DOHH2 (cell line): ENCODE results near the gene PARL.

Source experiments
- H3F3A ChIP-seq: fragments of 200-600 bp; sonication (generic), shearing (Covaris generic); 2 replicates; pipeline ENCODE4 v1.6.0; 2016; ENCODE audit warnings: antibody characterized with exemption, mild to moderate bottlenecking; ENCODE audit not compliant: control insufficient read depth, insufficient read depth
- H3K27ac ChIP-seq: fragments of 200-600 bp; sonication (generic); 2 replicates; pipeline ENCODE4 v1.5.1; 2014; ENCODE audit warnings: low read depth, mild to moderate bottlenecking, low read length, moderate library complexity
- H3K27me3 ChIP-seq: fragments of 200-600 bp; sonication (generic); 2 replicates; pipeline ENCODE4 v1.6.1; 2014; ENCODE audit warnings: mild to moderate bottlenecking, low read length, mixed read lengths; ENCODE audit not compliant: control insufficient read depth
- H3K36me3 ChIP-seq: fragments of 200-600 bp; sonication (generic); 2 replicates; pipeline ENCODE4 v1.6.1; 2014; ENCODE audit warnings: mild to moderate bottlenecking, low read length, moderate library complexity, mixed read lengths; ENCODE audit not compliant: control insufficient read depth
- H3K4me1 ChIP-seq: fragments of 200-600 bp; sonication (generic); 2 replicates; pipeline ENCODE4 v1.6.1; 2014; ENCODE audit warnings: mild to moderate bottlenecking, low read length, mixed read lengths; ENCODE audit not compliant: control insufficient read depth
- H3K4me2 ChIP-seq: fragments of 200-600 bp; sonication (generic); 2 replicates; pipeline ENCODE4 v1.6.0; 2014; ENCODE audit warnings: mild to moderate bottlenecking, low read length, moderate library complexity
- H3K4me3 ChIP-seq: fragments of 200-600 bp; sonication (generic); 2 replicates; pipeline ENCODE4 v1.5.1; 2014; ENCODE audit warnings: mild to moderate bottlenecking, low read length, mixed read lengths
- H3K79me2 ChIP-seq: fragments of 200-600 bp; sonication (generic); 2 replicates; pipeline ENCODE4 v1.6.1; 2014; ENCODE audit warnings: mild to moderate bottlenecking, low read length, mixed read lengths; ENCODE audit not compliant: control insufficient read depth
- H3K9me2 ChIP-seq: fragments of 200-600 bp; sonication (generic); replicated peaks from 2 replicates; pipeline ENCODE4 v1.6.1; 2014; ENCODE audit warnings: mild to moderate bottlenecking, low read length, mixed read lengths; ENCODE audit not compliant: control insufficient read depth
- H3K9me3 ChIP-seq: fragments of 200-600 bp; sonication (generic); 2 replicates; pipeline ENCODE4 v1.6.1; 2014; ENCODE audit warnings: antibody characterized with exemption, low read length, mixed read lengths; ENCODE audit not compliant: control insufficient read depth, insufficient read depth
- H4K20me1 ChIP-seq: fragments of 200-600 bp; sonication (generic); 2 replicates; pipeline ENCODE4 v1.6.0; 2014; ENCODE audit warnings: low read depth, mild to moderate bottlenecking, antibody characterized with exemption, low read length, moderate library complexity; ENCODE audit not compliant: control insufficient read depth, insufficient read depth
- EZH2phosphoT487 ChIP-seq: fragments of 200-600 bp; sonication (generic); IDR thresholded peaks from 2 replicates; pipeline ENCODE4 v1.6.1; 2017; ENCODE audit warnings: borderline replicate concordance, mild to moderate bottlenecking, antibody characterized with exemption, low read length, moderate library complexity, mixed read lengths
- TF ChIP-seq, protein P1 (sequence below): fragments of 200-600 bp; sonication (generic); IDR thresholded peaks from one replicate; pipeline ENCODE4 v1.5.1; 2014; ENCODE audit warnings: antibody characterized with exemption, mild to moderate bottlenecking, low read depth, low read length; ENCODE audit not compliant: poor library complexity, severe bottlenecking

PARL gene

DNA sequence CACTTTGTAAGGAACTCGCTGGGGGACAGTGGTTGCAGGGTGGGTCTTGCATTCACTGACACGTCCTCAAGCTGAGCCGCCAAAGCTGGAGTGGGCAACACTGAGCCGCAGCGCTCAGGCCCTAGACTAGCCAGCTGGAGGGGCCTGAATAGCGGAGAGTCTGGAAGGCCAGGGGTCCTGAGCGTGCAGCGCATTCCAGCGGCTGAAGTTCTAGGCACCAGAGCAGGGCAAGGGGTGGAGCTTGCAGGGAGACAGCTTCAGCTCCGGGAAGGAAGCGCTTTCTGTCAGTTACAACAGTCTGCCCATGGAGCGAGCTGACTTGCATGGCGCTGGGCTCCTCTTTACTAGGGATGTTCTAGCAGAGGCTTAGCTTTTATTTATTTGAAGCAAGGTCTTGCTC is 62.0 kb downstream of the PARL start:
- no peak overlapping the region for H3K4me3 ChIP-seq
- H3K9me2 ChIP-seq, result no peaks in the 10 kb centered on the region
- peaks cover 11% of the 10 kb centered on the region for H3K4me1 ChIP-seq
- no peaks in the 10 kb centered on the region for H3K36me3 ChIP-seq
- TF ChIP-seq, protein P1, sequence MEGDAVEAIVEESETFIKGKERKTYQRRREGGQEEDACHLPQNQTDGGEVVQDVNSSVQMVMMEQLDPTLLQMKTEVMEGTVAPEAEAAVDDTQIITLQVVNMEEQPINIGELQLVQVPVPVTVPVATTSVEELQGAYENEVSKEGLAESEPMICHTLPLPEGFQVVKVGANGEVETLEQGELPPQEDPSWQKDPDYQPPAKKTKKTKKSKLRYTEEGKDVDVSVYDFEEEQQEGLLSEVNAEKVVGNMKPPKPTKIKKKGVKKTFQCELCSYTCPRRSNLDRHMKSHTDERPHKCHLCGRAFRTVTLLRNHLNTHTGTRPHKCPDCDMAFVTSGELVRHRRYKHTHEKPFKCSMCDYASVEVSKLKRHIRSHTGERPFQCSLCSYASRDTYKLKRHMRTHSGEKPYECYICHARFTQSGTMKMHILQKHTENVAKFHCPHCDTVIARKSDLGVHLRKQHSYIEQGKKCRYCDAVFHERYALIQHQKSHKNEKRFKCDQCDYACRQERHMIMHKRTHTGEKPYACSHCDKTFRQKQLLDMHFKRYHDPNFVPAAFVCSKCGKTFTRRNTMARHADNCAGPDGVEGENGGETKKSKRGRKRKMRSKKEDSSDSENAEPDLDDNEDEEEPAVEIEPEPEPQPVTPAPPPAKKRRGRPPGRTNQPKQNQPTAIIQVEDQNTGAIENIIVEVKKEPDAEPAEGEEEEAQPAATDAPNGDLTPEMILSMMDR, result no peak
- no peak for TF ChIP-seq EZH2phosphoT487
- H3K79me2 ChIP-seq, result no peaks in the 10 kb centered on the region
- H3K27me3 ChIP-seq, result peaks cover 9% of the 10 kb centered on the region; the same call in 1 of the 2 replicates
- no peaks in the 10 kb centered on the region for H3K9me3 ChIP-seq
- H3F3A ChIP-seq, result peaks cover 9% of the 10 kb centered on the region; the same call in 1 of the 2 replicates
- H3K27ac ChIP-seq, result no peak overlapping the region
- H4K20me1 ChIP-seq, result no peaks in the 10 kb centered on the region
- H3K4me2 ChIP-seq, result no peak overlapping the region

DNA sequence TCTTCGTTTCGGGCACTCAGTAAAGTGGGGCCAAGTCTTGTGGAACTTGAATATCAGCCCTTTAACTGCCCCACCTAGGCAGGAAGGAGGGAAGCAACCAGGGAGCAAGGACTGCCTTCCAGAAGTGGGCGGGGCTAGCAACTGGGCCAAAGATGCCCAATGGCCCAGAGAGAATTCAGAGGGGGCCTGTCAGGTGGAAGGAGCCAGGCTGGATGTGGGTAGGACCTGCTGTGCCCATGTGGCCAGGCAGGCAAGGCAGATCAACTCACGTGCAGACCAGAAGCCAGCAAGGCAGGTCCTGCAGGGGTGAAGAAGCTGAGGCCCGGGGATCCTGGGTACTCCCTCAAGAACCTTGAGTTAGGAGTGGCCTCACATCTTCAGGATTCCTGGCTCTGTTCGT is 64.8 kb downstream of the PARL start:
- H3K79me2 ChIP-seq, result no peaks in the 10 kb centered on the region
- no peaks in the 10 kb centered on the region for H3K9me3 ChIP-seq
- H3K27me3 ChIP-seq, result peaks cover 9% of the 10 kb centered on the region; the same call in 1 of the 2 replicates
- no peak overlapping the region for H3K4me3 ChIP-seq
- no peak overlapping the region for H3K4me2 ChIP-seq
- peaks cover 11% of the 10 kb centered on the region for H3K4me1 ChIP-seq
- no peaks in the 10 kb centered on the region for H3K36me3 ChIP-seq
- no peak for TF ChIP-seq EZH2phosphoT487
- TF ChIP-seq, protein P1, result no peak
- H3K9me2 ChIP-seq, result no peaks in the 10 kb centered on the region
- peaks cover 7% of the 10 kb centered on the region; the same call in 1 of the 2 replicates for H3F3A ChIP-seq
- H4K20me1 ChIP-seq, result 0 out of 2 replicates have a peak, but pooled peaks cover 6% of the 10 kb centered on the region
- no peak overlapping the region for H3K27ac ChIP-seq

DNA sequence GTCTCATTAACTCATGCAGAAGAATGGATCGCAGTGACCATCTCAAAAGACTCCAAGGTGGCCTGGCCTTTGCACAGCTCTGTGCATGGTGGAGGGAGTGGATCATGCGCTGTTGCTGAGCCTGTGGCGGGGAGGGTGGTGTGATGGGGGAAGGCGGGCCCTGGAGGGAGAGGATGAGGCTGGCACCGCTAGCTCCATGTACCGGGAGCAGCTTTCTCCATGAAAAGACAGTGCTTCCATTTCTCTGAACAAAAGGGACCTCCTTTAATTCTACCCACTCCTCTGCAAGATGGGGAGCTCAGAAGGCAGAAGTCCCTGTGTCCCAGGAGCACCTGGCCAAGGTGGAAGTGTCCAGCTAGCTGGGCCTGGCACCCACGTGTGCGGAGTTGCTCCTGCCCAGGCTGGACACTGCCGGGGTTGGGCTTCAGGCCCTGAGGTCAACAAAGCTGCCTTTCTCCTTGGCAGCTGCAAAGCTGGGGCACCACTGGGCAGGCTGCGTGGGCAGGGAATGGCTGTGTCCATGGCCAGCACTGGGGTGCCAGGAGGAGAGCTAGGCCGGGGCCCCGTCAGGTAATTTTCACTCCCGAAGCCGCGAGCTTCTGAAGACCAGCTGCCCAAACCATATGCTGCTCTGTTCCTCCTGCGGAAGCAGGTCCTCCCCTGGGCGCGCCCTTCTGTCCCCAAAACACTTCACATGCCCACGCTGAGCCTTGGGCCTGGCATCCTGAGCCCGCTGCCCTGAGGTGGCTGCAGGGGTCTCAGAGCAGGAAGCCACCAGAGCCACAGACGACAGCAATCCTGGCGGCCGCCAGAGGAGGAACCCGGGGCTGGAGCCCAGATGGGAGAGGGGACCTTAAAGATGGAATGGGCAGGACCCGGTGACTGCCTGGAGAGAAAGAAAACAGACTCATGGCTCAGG is 65.7 kb downstream of the PARL start:
- no peak for TF ChIP-seq EZH2phosphoT487
- TF ChIP-seq, protein P1, result no peak
- Histone ChIP-seq H3K4me3 (no peak overlapping the region), H3K79me2 (no peaks in the 10 kb centered on the region), H3K4me1 (peaks cover 3% of the 10 kb centered on the region), H3K4me2 (no peak overlapping the region), H3K36me3 (no peaks in the 10 kb centered on the region), H3K9me2 (no peaks in the 10 kb centered on the region), H3K27ac (no peak overlapping the region), H4K20me1 (0 out of 2 replicates have a peak, but pooled peaks cover 6% of the 10 kb centered on the region), H3F3A (peaks cover 7% of the 10 kb centered on the region; the same call in 1 of the 2 replicates), H3K27me3 (peaks cover 3% of the 10 kb centered on the region; the same call in 1 of the 2 replicates), H3K9me3 (no peaks in the 10 kb centered on the region)
